Measurements from ENCODE around the gene POF1B. TPM values are rescaled to one million over a fixed set of nuclear protein-coding genes. Genes with fewer than 3 reads are reported as not detected.

POF1B gene
- total RNA-seq (2022; extraction: Qiagen RNA extraction; ENCODE audit: low read depth): 1.9 to 3.1 TPM (median 2.6 TPM) in 5 replicates

GRCh38 chrX:85379174-85379907 lies at the start of gene POF1B:
TSS of gene POF1B (minus strand) at chrX:85379665. CDS start at chrX:85379454, 211 bp downstream.

DNA sequence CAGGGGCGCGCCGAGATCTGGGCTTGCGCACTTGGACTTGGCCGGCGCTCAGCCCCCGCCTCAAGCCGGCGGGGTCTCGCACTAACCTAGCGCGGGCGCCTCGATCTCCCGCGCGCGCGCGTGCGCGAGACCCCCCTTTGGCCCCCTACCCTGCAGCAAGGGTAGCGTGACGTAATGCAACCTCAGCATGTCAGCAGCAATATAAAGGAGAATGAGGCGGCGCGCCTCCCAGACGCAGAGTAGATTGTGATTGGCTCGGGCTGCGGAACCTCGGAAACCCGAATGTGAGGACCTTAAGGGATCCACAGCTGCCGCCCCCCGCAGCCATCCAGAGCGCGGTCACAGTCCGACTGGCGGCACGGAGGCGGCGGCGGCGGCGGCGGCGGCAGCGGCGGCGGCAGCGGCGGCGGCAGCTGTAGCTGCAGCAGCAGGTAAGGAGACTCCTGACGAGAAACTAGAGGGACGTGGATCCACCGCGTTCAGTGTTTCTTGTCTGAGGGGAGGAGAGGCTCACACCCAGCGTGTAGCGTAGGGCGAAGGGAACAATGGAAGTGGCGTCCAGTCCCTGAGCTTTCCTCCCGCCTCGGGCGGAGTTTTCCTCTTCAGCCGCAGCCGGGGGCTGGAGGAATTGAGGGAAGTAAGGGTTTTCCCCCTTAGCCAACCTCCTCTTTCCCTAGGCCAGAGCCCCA lies 135.6 kb downstream of the POF1B start, which contains the start of the genes SATL1 and ZNF711:
TSS of gene SATL1 (minus strand) at position 19 of the 689 bp plus-strand sequence. CDS start 134,811 bp downstream, outside the sequence.
TSS of gene ZNF711 (plus strand) at position 231 of the 689 bp plus-strand sequence. CDS start 3,582 bp downstream, outside the sequence.

Other genes with a start within 250 kb of the POF1B start
- gene SATL1, start 135.9 kb downstream of the POF1B start, total RNA-seq (2022; extraction: Qiagen RNA extraction; ENCODE audit: low read depth): not detected in 5 replicates
- gene ZNF711, start 135.7 kb downstream of the POF1B start, total RNA-seq (2022; extraction: Qiagen RNA extraction; ENCODE audit: low read depth): 0.62 to 1.1 TPM (median 0.87 TPM) in 5 replicates

All from A549 treated with ZK216348 at 1 μM for 4 hours (cell line).